NCI-H460 (cell line): ENCODE measurements around the gene RAB21. TPM values are rescaled to one million over a fixed set of nuclear protein-coding genes. Genes with fewer than 3 reads are reported as not detected.

Source experiments
- DNase-seq: peaks from one replicate; pipeline ENCODE4 v3.0.0-alpha.2; 2016; ENCODE audit warnings: low read depth; ENCODE audit errors: extremely low read depth
- polyA plus RNA-seq: library from polyadenylated mRNA; depleted of rRNA; stranded (reverse); fragments of >200 nt; gene quantifications from 2 replicates; pipeline ENCODE4 v1.2.3, GENCODE V29; 2014; cell fraction: nucleus; rRNA removed
- total RNA-seq: library from RNA; depleted of rRNA; stranded (reverse); fragments of >200 nt; shearing (Covaris generic); gene quantifications from 2 replicates; pipeline ENCODE4 v1.2.3, GENCODE V29; 2014; rRNA removed

Gene RAB21, protein sequence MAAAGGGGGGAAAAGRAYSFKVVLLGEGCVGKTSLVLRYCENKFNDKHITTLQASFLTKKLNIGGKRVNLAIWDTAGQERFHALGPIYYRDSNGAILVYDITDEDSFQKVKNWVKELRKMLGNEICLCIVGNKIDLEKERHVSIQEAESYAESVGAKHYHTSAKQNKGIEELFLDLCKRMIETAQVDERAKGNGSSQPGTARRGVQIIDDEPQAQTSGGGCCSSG
- total RNA-seq: 33.5 and 45.2 TPM in 2 replicates
- 18.2 and 22.8 TPM in 2 replicates for polyA plus RNA-seq

DNA sequence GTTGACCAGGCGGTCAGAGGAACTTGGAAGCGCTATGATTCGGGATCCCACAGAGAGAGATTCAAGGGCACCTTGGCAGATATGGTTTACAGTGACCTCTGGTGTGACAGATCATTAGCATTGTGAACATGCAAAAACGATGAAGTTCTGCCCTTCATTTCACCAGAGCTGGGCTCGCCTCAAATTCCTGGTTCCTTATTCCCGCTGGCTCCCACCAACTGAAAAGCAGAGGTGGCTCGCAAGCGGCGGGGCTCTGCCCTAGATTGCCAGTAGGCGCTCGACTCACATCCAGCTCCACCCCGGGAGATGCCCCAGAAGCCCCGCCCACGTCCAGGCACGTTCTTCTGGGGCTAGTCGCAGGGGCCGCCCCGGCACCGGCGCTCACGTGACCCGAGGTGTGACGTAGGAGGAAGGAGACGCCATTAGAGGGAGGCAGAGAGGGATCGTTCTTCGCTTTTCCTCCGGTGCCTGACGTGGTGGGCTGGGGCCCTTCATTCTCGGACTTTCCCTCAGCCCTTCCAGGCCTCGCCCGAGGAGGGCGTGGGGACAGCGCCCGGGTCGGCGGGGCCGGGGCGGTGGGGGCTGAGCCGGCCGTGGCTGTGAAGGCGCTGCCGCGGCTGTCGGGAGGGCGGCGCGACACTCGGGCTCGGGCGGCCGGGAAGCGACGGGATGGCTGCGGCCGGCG, at the start of gene RAB21:
RAB21 (plus strand) TSS at position 403 of the 685 bp plus-strand sequence; CDS start at position 670, 267 bp downstream.
- peak; percentile 97 for DNase-seq

DNA sequence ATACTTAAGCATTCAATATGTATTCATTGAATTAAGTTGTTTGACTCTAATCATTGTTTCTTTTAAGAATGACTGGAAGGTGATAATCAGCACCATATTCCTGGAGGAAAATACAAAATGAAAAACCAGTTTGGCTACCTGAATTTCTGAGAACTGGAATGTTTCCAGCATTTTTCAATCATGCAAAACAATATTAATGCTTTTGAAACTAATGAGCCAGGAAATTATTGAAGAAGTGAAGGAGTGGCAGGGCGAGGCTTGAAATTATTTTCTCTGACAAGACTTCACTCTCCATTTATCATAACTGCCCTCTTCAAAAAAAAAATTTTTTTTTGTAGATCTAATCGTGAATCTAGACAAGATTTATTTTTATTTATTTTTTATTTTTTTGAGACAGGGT, 49.7 kb upstream of the RAB21 start:
- DNase-seq: no peak

DNA sequence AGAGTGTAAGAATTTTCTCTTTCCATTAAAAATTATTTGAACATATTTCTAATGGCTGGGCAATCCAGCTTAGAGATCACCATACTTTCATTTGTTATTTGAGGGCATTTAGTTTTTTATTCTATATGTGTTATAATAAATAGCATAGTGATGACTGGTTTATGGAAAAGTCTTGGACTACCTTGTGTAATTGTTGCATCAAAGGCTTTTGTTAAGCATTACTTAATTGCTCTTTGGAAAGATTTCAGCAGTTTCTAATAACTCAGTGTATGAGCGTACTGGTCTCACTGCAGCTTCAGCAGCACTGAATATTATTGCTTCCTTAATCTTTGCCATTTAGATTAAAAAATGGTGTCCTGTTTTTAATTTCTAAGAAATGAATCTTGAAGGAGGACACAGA, 46.0 kb upstream of the RAB21 start:
- DNase-seq: no peak

DNA sequence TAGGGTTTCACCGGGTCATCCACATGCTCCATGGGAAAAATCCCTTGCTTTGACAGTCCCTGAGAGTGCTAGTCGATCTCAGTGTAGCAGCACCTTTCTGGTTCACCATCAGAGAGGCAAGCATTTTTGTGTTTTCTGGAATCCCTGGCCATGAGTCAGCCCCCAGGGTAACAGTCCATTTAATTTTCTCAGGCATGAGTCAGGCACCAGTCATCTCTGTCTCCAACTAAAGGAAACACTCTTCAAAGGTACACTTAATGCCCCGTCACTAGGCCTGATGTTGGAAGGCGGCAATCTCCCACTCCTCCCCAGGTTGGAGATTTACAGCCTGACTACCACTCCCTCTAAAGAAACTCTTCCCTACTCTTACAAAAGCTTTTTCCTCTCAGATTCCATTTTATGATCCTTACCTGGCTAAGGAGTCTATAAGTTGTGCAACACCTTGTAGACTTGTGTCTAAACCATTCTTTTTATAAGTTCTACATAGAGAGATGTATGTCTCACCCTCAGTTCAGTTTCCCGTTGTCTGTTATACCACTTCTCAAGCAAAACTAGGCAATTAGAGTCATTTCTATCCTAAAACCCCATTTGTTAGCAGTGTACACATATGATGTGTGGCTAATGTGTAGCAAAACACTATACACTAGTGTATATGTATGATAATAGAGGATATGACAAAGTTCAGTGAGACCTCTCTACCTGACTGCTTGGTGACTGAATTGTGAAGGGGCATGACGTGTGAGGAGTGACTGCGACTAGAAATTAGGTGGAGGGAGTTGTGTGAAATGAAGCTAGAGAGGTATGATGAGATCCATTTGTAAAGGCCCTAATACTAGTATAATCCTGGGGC, 44.2 kb upstream of the RAB21 start:
- no peak for DNase-seq

DNA sequence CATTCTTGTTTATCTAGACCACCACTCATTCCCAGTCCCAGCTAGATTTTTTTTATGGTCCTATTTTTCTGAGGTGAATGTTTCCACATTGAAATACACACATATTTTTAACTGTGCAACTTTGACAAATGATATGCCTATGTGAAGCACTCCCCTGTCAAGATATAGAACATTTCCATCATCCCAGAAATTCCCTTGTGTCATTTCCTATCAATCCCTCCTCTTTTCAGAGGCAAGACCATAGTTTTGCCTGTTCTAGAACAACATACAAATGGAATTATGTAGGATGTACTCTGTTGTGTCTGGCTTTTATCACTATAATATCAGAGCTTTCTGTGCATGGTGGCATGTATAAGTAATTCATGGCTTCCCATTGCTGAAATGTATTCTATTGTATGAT, 36.1 kb upstream of the RAB21 start:
- no peak for DNase-seq

DNA sequence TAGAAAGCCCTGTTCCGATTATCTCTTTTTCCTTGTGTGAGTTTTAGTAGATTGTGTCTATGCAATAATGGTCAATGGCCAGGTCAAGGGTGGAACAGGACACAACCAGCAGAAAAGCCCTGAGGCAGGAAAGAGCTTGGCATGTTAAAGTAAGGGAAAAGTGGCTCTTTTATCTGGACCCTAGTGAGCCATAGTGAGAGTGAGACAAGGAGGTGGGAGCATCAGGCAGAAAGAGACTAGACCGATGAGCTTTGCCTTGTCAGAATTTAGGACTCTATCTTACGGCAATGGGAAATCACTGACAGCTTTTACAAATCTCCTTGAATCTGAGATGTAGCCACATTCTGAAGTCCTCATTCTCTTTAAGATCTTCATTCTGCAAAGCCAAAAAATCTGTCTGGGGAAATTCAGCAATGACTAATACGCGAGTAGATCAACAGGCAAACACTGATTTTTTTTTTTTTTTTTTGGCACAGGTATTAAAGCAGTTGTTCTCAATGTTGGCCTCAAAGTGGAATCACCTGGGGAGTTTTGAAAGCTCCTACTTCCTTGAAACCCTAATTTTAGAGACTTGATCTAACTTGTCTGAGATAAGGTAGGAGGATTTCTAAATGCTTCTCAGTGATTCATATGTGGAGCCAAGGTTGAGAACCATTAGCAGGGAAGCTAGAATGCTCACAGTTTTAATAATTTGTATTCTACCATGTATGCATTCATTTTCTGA, 34.9 kb upstream of the RAB21 start:
- no peak for DNase-seq

DNA sequence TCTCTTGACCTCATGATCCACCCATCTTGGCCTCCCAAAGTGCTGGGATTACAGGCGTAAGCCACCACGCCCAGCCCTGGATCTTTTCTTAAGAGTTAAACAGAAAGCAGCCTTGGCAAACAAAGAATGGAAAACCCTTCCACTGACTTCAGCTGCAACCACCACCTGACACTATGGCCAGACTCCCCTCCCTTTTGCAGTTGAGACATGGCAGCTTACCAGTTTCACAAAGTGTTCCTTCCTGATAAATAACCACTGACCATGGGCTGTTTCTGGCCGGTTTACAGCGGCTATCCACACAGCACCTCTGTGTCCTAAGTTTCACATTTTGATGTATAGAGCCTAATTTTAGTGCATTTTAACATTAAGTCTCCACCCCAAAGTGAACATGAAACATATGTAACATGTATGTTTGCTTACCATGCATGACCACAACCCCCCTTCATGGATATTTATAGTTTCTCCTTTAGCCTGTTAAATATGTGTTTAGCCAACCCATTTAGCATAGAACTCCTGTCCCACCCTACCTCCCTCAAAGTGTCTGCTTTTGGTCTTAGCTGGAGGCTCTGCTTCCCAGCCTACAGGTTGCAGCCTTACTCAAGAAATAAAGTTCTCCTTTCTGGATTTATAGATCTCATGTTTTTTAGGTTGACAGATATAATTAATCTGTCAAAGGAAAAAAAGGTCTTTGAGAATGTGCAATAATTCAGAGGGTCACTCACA, 32.7 kb upstream of the RAB21 start:
- no peak for DNase-seq

DNA sequence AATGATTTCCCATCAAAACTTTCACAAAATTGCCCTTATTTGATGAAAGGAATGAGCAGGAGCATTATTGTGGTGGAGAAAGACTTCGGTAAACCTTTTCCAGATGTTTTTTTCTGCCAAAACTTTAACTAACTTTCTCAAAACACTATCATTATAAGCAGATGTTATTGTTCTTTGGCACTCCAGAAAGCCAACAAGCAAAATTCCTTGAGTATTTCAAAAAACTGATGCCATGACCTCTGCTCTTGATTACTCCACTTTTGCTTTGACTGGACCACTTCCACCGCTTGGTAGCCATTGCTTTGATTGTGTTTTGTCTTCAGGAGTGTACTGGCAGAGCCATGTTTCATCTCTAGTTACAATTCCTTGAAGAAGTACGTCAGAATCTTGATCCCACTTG, 29.7 kb upstream of the RAB21 start:
- DNase-seq: no peak

DNA sequence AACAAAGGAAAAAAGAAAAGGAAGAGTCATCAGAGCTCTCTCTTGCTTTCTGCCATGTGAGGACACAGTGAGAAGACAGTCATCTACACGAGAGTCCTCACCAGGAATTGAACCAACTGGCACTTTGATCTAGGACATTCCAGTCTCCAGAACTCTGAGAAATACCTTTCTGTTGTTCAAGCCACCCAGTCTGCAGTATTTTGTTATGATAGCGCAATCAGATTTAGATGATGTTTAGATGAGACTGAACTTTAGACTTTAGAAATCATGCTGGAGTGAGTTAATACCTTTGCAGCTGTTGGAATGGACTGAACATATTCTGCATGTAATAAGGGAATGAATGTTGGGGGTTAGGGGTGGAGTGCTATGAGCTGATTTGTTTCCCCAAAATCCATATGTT, 28.1 kb upstream of the RAB21 start:
- no peak for DNase-seq

DNA sequence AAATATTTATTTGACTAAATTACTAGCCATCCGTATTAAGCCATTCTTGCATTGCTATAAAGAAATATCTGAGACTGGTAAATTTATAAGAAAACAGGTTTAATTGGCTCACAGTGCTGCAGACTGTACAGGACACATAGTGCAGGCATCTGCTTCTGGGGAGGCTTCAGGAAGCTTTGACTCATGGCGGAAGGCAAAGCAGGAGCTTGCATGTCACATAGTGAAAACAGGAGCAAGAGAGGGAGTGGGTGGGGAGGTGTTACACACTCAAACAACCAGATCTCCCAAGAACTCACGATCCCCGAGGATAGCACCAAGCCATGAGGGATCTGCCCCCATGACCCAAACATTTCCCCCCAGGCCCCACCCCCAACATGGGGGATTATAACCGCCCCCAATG, 26.7 kb upstream of the RAB21 start:
- no peak for DNase-seq

DNA sequence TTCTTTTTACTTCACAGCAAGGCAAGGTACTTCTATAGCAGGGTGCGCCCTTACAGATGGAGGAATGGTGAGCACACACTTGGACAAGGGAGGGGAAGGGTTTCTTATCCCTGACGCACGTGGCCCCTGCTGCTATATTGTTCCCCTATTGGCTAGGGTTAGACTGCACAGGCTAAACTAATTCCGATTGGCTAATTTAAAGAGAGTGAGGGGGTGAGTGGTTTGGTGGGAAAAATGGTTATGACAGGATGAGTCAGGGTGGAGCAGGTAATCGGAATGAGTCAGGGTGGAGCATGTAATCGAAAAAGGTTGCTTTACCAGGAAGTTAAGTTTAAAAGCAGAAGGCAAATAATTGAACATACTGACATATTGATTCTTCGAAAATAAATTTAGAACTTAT, 23.7 kb upstream of the RAB21 start:
- DNase-seq: no peak

DNA sequence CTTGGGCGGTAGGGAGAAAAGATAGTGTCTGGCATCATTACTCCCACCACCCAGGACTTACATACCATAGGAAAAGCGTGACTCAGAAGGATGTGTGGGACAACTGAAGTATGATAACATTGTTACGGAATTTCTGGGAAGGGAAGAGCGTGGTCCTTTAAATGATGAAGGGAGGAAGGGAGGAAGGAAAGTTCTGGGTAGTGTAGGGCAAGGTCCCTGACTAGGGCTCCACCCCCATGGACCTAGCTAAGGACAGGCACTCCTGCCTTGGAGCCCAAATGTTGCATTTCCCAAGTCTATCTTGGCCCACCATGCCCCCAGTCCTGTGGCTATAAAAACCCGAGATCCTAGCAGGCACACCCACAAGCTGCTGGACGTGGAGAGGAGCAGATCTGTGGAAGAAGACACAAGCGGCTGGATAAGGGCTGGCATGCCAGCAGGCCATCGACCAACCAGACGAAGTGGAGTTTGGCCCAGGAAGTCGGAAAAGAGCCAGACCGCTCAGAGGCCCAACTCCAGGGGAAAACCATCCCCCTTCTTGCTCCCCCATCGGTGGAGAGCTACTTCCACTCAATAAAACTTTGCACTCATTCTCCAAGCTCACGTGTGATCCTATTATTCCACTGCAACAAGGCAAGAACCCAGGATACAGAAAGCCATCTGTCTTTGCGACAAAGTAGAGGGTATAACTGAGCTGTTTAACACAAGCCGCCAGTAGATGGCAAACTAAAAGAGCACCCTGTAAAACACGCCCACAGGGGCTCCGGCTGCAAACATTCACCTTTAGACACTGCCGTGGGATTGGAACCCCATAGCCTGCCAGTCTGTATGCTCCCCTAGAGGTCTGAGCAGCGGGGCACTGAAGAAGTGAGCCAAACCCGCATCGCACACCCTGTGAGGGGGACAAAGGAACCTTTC, 23.0 kb upstream of the RAB21 start:
- no peak for DNase-seq

DNA sequence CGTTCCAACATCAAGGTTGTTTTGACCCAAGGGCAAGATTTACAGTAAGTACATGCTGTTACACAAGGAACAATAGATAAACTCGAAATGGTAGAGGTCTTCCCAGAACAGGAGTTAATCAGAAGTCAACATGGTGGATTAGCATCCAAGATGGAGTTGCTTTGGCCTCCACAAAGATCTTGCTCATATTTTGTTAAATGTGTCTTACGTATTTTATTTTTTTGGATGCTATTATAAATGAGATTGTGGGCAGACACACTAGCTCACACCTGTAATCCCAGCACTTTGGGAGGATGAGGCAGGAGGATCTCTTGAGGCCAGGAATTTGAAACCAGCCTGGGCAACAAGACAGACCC, 22.3 kb upstream of the RAB21 start:
- DNase-seq: no peak

DNA sequence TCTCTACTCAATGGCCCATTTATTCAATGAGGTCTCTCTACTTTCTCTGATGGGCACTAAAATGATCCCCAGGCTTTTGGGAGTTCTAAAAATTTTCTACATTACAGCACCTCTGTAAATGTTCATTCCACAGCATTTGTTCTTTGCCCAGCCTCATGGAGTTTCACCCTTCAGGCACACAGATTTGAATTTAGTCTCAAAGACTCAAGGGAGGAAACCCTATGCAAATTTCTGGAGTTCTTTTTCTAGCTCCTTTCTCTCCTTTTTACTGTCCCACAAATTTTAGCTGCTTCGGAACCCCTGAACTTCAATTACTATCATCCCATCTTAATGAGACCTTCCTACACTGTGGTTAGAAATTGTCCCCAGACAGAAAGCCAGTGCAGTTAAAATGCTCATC, 17.5 kb upstream of the RAB21 start:
- DNase-seq: no peak

DNA sequence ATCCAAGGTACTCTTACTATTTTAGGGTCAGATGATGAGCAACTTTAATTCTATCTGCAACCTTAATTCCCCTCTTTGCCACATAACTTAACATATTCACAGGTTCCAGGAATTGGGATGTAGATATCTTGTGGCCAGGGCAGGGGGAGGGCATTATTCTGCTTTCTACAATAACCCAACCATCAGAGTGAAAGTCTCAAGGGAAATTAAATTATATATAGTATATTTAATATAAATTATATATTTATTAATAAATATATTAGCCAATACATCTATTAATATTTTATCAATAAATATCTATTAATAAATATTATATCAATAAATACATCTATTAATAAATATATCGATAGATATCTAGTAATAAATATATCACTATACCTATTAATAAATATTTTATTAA, 11.7 kb upstream of the RAB21 start:
- no peak for DNase-seq

DNA sequence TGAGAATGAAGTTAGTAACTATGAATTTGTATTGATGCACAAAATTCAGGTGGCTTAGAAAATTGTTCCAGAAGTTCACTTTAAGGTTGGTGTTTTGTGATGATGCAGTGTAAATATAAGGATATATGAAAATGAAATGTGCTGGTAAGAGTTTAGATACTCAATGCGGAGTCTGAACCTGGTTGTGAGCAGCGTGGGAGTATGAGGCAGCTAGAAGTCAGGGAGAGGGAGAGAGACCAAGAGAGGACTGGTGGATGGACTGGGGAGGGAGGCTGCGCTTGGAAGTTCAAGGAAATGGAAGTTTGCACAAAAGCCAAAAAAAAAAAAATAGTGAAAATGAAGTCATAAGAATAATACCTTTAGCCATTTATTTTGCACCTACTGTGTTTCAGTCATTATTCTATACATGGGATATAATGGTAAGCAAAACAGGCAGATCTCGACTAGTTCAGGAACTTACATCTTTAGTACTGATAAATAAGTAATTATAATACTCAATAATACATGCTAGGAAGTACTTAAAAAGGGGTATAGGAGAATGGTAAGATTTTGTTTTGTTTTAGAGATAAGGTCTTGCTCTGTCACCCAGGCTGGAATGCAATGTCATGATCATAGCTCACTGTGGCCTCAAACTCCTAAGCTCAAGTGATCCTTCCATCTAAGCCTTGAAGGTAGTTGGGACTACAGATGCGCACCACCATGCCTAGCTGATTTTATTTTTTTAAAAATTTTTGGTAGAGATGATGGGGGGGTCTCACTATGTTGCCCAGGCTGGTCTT, 10.0 kb upstream of the RAB21 start:
- no peak for DNase-seq

DNA sequence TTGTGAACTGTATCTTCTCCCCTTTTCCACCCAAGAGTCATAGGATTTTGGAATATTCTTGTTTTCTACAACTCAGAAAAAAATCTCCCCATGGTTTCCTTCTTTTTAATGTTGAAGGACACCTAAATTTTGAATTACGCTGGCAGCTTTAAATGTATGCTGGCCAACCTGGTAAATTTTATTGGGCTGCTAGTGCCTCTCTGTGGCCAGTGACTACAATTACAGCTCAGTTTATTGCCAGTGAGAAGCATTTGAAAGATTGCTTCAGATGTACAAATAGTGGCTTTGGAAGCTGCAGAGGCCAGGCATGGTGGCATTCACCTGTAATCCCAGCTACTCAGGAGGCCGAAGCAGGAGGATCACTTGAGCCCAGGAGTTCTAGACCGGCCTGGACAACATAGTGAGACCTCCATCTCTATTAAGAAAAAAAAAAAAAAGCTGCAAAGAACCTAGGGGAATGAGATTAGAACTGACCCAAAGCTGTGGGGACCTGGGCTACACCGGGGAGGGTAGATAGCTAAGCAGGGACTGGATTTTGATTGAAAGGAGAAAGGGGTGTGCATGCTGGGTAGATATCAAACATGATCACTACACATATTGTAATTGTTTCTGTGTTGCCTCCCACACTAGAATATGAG, 7.6 kb upstream of the RAB21 start:
- peak; percentile 66 for DNase-seq
